WTC11 (cell line): Measurements from ENCODE around the gene ACTL6A. TPM values are rescaled to one million over a fixed set of nuclear protein-coding genes. Genes with fewer than 3 reads are reported as not detected.

Source experiments
- E2F4 ChIP-seq: sonication (generic); formaldehyde crosslinking; IDR thresholded peaks from 2 replicates; pipeline ENCODE4 v1.8.1; 2022; ENCODE audit warnings: low read depth, mild to moderate bottlenecking, moderate library complexity, missing genetic modification reagents, borderline replicate concordance
- JAZF1 ChIP-seq: fragments of 250-450 bp; sonication (Bioruptor Pico); IDR thresholded peaks from 2 replicates; pipeline ENCODE4 v1.9.0; 2021; ENCODE audit warnings: moderate library complexity, mild to moderate bottlenecking, inconsistent platforms
- MAX ChIP-seq: sonication (generic); formaldehyde crosslinking; IDR thresholded peaks from 2 replicates; pipeline ENCODE4 v1.8.0; 2022; ENCODE audit warnings: mild to moderate bottlenecking, missing genetic modification reagents
- MLX ChIP-seq: sonication (generic); formaldehyde crosslinking; IDR thresholded peaks from 2 replicates; pipeline ENCODE4 v1.8.1; 2023; ENCODE audit warnings: mild to moderate bottlenecking, missing genetic modification reagents, moderate library complexity
- PRDM15 ChIP-seq: sonication (generic); formaldehyde crosslinking; IDR thresholded peaks from 2 replicates; pipeline ENCODE4 v1.8.0; 2022; ENCODE audit warnings: missing genetic modification reagents
- SP1 ChIP-seq: sonication (generic); formaldehyde crosslinking; conservative IDR thresholded peaks from 2 replicates; pipeline ENCODE4 v1.8.1; 2022; ENCODE audit warnings: missing genetic modification reagents
- ZBTB21 ChIP-seq: sonication (generic); formaldehyde crosslinking; IDR thresholded peaks from 2 replicates; pipeline ENCODE4 v1.8.1; 2023; ENCODE audit warnings: mild to moderate bottlenecking, missing genetic modification reagents, borderline replicate concordance
- ZNF281 ChIP-seq: sonication (generic); formaldehyde crosslinking; IDR thresholded peaks from 2 replicates; pipeline ENCODE4 v1.8.0; 2023; ENCODE audit warnings: mild to moderate bottlenecking, missing genetic modification reagents
- ZNF416 ChIP-seq: fragments of 250-450 bp; sonication (Bioruptor Pico); IDR thresholded peaks from 2 replicates; pipeline ENCODE4 v1.9.0; 2021; ENCODE audit warnings: mild to moderate bottlenecking, inconsistent platforms
- ZNF425 ChIP-seq: fragments of 250-450 bp; sonication (Bioruptor Pico); conservative IDR thresholded peaks from 2 replicates; pipeline ENCODE4 v1.9.0; 2021; ENCODE audit warnings: mild to moderate bottlenecking
- ZNF532 ChIP-seq: fragments of 250-450 bp; sonication (Bioruptor Pico); IDR thresholded peaks from 2 replicates; pipeline ENCODE4 v1.9.0; 2021; ENCODE audit warnings: mild to moderate bottlenecking, borderline replicate concordance
- total RNA-seq: library from RNA; stranded (reverse); gene quantifications from 3 replicates; pipeline ENCODE4 v1.2.3, GENCODE V29; 2021

Gene ACTL6A
- total RNA-seq, 1 experiment from 2014 or later, result 82.9 TPM

GRCh38 chr3:179589143-179589542 lies 26.4 kb downstream of the ACTL6A start (continued):
- no peak for TF ChIP-seq PRDM15
- no peak for TF ChIP-seq JAZF1 (CRISPR knock-in tag)
- no peak for TF ChIP-seq SP1 (CRISPR knock-in tag)
- no peak for TF ChIP-seq ZNF532
- no peak for TF ChIP-seq MAX (CRISPR knock-in tag)
- TF ChIP-seq ZBTB21, result no peak
- no peak for TF ChIP-seq ZNF281 (CRISPR knock-in tag)
- TF ChIP-seq E2F4, result no peak
- TF ChIP-seq ZNF416 (CRISPR knock-in tag), result no peak
- TF ChIP-seq ZNF425, result no peak
- TF ChIP-seq MLX (CRISPR knock-in tag), result no peak
